SW 1271 (cell line): Measurements from ENCODE around the gene USP51.
"Not testable (repeated sequence)": the region's sequence is repeated elsewhere in the genome, so short reads cannot be mapped to it uniquely, and the experiment has no call there.

Experiments
- DNase-seq, 2 experiments: peaks; one replicate each; lab custom pipeline; 2025; lab: John Stamatoyannopoulos, UW

Gene USP51

GRCh38 chrX:55465108-55465507 is 24.5 kb downstream of the USP51 start:
- not testable (repeated sequence) for DNase-seq

GRCh38 chrX:55464050-55464449 is 25.6 kb downstream of the USP51 start:
- DNase-seq: not testable (repeated sequence)

- DNase-seq: not testable (repeated sequence)
Observed at GRCh38 chrX:55459926-55460325, 29.7 kb downstream of the USP51 start.

GRCh38 chrX:55459426-55459825 is 30.2 kb downstream of the USP51 start:
- not testable (repeated sequence) for DNase-seq

DNA sequence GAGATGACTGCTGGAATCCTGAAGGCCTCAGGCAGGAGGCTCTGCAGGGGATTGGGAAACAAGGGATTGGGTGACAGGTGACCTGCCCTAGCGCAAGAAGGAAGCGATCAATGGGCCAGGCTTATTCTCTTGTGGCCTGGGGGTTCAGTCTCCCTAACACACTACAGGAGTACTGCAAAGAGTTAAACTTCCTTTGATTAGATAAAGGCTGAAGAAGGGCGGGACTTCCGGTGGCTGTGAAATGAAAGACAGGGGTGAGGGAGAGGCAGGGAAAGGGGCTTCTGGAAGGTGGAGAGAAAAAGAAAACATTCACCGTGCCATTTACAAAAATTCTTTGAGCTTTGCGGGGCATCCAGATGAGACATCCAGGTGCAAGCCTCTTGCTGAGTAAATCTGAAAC is 33.9 kb downstream of the USP51 start:
- not testable (repeated sequence) for DNase-seq

- DNase-seq: no peak
Observed at GRCh38 chrX:55452833-55453124, 36.9 kb downstream of the USP51 start.

DNA sequence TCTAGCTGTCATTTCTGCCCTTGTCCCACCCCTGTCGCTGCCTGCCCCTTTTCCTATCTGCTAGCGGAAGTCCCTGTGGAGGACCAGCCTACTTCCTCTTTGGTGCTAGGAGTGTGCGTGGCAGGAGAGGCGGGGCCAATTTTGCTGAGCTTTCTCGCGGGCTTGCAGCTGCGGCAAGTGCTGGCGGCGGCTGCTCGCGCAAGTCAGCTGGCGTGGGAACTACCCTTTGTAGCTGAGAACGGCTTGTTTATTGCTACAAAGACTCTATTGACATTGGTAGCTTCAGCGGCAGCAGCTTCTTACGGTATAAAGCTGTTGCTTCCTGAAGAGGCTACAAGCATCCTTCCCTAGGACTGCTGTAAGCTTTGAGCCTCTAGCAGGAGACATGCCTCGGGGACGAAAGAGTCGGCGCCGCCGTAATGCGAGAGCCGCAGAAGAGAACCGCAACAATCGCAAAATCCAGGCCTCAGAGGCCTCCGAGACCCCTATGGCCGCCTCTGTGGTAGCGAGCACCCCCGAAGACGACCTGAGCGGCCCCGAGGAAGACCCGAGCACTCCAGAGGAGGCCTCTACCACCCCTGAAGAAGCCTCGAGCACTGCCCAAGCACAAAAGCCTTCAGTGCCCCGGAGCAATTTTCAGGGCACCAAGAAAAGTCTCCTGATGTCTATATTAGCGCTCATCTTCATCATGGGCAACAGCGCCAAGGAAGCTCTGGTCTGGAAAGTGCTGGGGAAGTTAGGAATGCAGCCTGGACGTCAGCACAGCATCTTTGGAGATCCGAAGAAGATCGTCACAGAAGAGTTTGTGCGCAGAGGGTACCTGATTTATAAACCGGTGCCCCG is 37.4 kb downstream of the USP51 start, which contains the start of gene MAGEH1:
TSS of gene MAGEH1 (plus strand) at position 138 of the 843 bp plus-strand sequence. CDS start at position 386, 248 bp downstream.
- DNase-seq: peak; percentile 14 to 68

- no peak for DNase-seq
Observed at GRCh38 chrX:55451626-55451989, 38.0 kb downstream of the USP51 start.

DNA sequence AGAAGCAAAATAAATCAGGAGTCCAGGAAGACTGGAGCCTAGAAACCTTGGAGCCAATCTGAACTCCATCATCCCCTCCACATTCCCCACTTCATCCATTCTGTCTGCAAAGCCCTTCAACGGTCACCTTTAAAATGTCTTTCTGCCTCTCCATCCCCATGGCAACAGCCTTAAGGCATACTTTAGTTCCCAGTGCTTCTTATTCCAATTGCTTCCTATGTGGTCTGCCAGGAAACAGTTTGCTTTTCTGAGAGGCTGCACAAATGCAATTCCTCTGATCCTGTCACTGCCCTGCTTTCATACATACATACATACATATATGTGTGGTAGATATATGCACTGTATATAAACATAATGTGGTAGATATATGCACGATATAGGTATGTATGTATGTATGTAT is 38.5 kb downstream of the USP51 start:
- no peak for DNase-seq

DNA sequence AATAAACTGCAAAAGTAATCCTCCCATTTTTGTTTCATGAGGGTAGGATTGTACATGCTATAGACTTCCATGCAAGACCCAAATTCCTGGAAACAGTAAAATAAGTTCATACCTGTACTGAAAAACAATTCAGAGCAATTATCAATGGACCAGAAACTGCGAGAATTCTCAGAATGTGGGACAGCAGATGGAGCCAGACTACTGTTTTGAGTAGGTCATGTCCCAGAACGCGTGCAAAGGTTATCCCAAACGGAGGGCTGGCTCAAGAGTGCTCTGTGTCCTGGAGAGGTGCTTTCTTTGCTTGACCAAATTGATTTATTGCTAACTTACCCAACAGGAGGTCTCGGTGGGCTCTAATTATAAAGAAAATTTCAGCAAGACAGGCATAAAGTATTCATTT is 39.4 kb downstream of the USP51 start:
- no peak for DNase-seq

- not testable (repeated sequence) for DNase-seq
Observed at GRCh38 chrX:55443468-55443867, 46.2 kb downstream of the USP51 start.
